ENCODE data around the gene TMEM242. TPM values are rescaled to one million over a fixed set of nuclear protein-coding genes. Genes with fewer than 3 reads are reported as not detected.

The TMEM242 gene
- total and polyA plus RNA-seq, 2 of the 8 experiments (the other 6 are each of a cell fraction or from before 2014, with no cell fraction given): 2.4 to 9.0 TPM

DNA sequence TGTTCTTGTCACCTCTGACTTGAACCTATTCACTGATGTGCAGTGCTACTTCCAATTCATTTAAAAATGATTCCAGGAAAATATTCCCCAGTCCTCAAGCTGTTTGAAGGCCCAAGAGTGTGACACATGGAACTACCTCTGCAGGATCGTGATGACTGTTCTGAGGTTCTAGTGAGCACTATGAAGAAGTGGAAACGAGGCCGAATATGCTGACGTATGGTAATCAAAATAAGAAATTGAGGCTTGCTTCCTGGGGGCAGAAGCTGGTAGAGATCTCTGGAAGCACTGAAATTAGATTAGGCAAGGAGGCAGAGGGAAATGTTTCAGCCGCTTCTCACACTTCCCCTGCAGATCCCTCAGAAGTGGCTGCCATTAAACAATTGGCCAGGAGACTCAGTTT lies 15.7 kb downstream of the TMEM242 start:
- no peaks in the 10 kb centered on the region for H3K23me2 ChIP-seq (ENCODE audit: low read depth, low read length)
- DNase-seq (ENCODE audit: low read depth in 1 of 2, low spot score in 2 of 2): no peak
- no peak overlapping the region for H2BK5ac ChIP-seq (ENCODE audit: low read depth, low read length)
- H2AK5ac ChIP-seq (ENCODE audit: low read depth, low read length): no peak overlapping the region
- WGBS, 2 experiments (ENCODE audit: extremely low coverage in 1 of 2, insufficient coverage in 1 of 2, insufficient read length in 1 of 2, insufficient replicate concordance in 2 of 2, low coverage in 1 of 2, low lambda C conversion rate in 2 of 2, missing lambda C conversion rate in 1 of 2): 76% methylated on average over 5 of the region's 5 CpGs; no CpG with 5 or more reads in 1 of the 2 experiments
- H2BK120ac ChIP-seq (replicated peaks; ENCODE audit: low read depth, low read length): no peak overlapping the region
- no peak overlapping the region for H3K14ac ChIP-seq (ENCODE audit: insufficient read length)
- no peak overlapping the region for H2BK12ac ChIP-seq (ENCODE audit: low read depth, low read length)
- no peak overlapping the region for H4K5ac ChIP-seq (ENCODE audit: insufficient read length, low read depth, low read length)
- H3K56ac ChIP-seq (replicated peaks; ENCODE audit: insufficient read length, low read depth, low read length): no peak overlapping the region
- no peak overlapping the region for H3K18ac ChIP-seq (ENCODE audit: extremely low read depth, low read length)
- FAIRE-seq: no peak
- H3K4me1 ChIP-seq (replicated peaks in 1 of 4; ENCODE audit: control insufficient read depth in 3 of 4, insufficient read depth in 4 of 4, low read length in 3 of 4): peaks cover 0 to 4% (median 3%) of the 10 kb centered on the region in 4 experiments; a peak in 3 of 7 replicates
- CTCF ChIA-PET (ENCODE audit: partially characterized antibody): no interaction called here
- H4K8ac ChIP-seq (ENCODE audit: extremely low read depth, insufficient read depth, low read length): no peak overlapping the region
- peaks cover 0 to 4% of the 10 kb centered on the region in 2 experiments for H4K20me1 ChIP-seq (replicated peaks in 1 of 2; ENCODE audit: control insufficient read depth in 1 of 2, insufficient read depth in 2 of 2, low read length in 2 of 2)
- H2AFZ ChIP-seq (ENCODE audit: low read length): no peak overlapping the region
- H3K79me2 ChIP-seq (ENCODE audit: control insufficient read depth in 1 of 2, insufficient read depth in 2 of 2, low read length in 2 of 2): no peaks in the 10 kb centered on the region
- no peaks in the 10 kb centered on the region for H3K9me3 ChIP-seq (ENCODE audit: insufficient read depth in 2 of 2, low read depth in 1 of 2, low read length in 1 of 2)
- no peak for TF ChIP-seq RBBP5 (IDR thresholded peaks at IDR 0.05; ENCODE audit: borderline replicate concordance, low read depth, low read length)
- TF ChIP-seq USF2 (IDR thresholded peaks at IDR 0.05; ENCODE audit: low read length): no peak
- no peak for TF ChIP-seq CBX5 (IDR thresholded peaks at IDR 0.05; ENCODE audit: low read depth, low read length)
- TF ChIP-seq EZH2 (IDR thresholded peaks at IDR 0.05; ENCODE audit: low read depth, low read length, severe bottlenecking): no peak
- H2BK20ac ChIP-seq (ENCODE audit: low read length): no peak overlapping the region
- H3K4ac ChIP-seq (replicated peaks; ENCODE audit: insufficient read length, low read depth, low read length): no peak overlapping the region
- H3K27me3 ChIP-seq (replicated peaks in 1 of 4; ENCODE audit: control insufficient read depth in 3 of 4, extremely low read depth in 1 of 4, insufficient read depth in 3 of 4, low read length in 3 of 4): no peaks in the 10 kb centered on the region
- no peaks in the 10 kb centered on the region for H3K79me1 ChIP-seq (ENCODE audit: low read depth, low read length)
- no peak overlapping the region for H2BK15ac ChIP-seq (ENCODE audit: low read length)
- H3K4me3 ChIP-seq (ENCODE audit: extremely low read depth in 1 of 4, insufficient read depth in 2 of 4, low read depth in 3 of 4, low read length in 4 of 4): no peak overlapping the region
- H3K36me3 ChIP-seq (ENCODE audit: control insufficient read depth in 2 of 4, insufficient read depth in 4 of 4, low read length in 3 of 4): peaks cover 0 to 7% (median 3%) of the 10 kb centered on the region in 4 experiments; a peak in 3 of 8 replicates
- POLR2A ChIA-PET (ENCODE audit: partially characterized antibody): interaction anchor here (1.1 kb wide), 1 partner anchor 10 kb away, joined by 3 read pairs; no protein-coding TSS in a partner anchor
- H3K27ac ChIP-seq (ENCODE audit: low read depth, low read length): no peak overlapping the region
- no peak overlapping the region for H3K23ac ChIP-seq (ENCODE audit: insufficient read length)
- no peak overlapping the region for H3K9ac ChIP-seq (replicated peaks in 1 of 4; ENCODE audit: extremely low read depth in 1 of 4, low read depth in 3 of 4, low read length in 3 of 4)
- no peak overlapping the region for H4K91ac ChIP-seq (replicated peaks; ENCODE audit: insufficient read length, low read length)
- no peak overlapping the region for H3K4me2 ChIP-seq (ENCODE audit: insufficient read depth in 1 of 2, low read depth in 2 of 2, low read length in 2 of 2)

Data from H1 (cell line).